Measurements from ENCODE around the gene NMBR.
A peak's percentile ranks its signal among the peaks of the same experiment; 100 is the strongest.
"Not testable (repeated sequence)": the region's sequence is repeated elsewhere in the genome, so short reads cannot be mapped to it uniquely, and the experiment has no call there.

Gene NMBR

DNA sequence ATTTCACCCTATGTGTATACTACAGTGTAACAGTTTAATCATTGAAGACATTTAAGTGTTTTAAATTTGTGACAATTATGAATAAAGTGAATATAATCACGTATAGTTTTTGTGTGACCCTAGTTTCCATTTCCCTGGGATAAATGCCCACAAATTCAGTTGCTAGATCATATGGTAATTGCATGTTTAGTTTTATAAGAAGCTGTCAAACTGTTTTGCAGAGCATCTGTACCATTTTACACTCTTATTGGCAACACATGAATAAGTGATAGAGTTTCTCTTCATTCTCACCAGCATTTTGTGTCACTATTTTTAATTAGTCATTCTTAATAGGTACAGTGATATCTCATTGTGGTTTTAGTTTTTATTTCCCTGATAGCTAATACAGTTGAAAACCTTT lies 7.4 kb upstream of the NMBR start:
- no peak for DNase-seq (ENCODE audit: low spot score)

DNA sequence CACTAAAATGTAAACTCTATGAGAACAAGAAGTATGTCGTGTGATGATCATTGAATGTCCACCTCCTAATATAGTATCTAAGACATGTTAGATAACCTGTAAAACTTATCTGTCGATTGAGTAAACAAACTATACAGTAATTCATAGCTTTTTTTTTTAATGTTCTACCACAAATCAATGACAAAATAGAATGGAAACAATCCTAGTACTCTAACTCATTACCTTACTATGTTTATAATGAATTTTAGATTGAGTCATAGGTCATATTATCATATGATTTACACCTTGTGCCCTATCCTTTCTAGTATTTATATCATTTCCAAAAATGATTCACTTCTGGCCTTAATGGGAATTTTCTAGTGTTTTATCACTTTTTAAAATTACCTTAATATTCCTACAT lies 6.3 kb upstream of the NMBR start:
- DNase-seq (ENCODE audit: low spot score) = no peak

DNA sequence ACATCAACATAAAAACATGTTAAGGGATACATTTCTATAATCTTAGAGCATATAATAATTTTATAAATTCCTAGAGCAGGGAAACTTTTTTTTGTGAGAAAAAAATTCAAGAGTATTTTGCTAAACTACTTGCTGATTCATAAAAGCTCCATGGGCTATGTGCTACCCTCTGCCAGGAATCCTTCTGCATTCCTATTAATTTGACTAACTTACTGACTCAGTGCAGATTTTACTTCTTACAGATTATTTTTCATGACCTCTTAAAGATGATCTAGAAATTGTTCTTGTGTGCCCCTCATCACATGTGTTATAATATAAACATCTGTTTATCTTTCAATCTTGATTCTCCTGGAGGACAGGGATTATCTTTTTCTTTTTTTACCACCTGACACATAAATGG lies 5.8 kb upstream of the NMBR start:
- no peak for DNase-seq (ENCODE audit: low spot score)

DNA sequence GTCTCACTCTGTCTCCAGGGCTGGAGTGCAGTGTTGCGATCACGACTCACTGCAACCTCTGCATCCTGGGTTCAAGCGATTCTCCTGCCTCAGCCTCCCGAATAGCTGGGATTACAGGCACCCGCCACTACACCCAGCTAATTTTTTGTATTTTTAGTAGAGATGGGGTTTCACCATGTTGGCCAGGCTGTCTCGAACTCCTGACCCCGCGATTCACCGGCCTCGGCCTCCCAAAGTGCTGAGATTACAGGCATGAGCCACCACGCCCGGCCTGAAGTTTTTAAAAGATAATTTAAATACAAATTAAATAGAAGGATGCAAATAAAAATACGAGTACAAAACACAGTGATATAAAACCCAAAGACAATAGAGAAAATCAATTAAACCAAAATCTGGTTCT lies 5.4 kb downstream of the NMBR start:
- not testable (repeated sequence) for DNase-seq (ENCODE audit: low spot score)

DNA sequence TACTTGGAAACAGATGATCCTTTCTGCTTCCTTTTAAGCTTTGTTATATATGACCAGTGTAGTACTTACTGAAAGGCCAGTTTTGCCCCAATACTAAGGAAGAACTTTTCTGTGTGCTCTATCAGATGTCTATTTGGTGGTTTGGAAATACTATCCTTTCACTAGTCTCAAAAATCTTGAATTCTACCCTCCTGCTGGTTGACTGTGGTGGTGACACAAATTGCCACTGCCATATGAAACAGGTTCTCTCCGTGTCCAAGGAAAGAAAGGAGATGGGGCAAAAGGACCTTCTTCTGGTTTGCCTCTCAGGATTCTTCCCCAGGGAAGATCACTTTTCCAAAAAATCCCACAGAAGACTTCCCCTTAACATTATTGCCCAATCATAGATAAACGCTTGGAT lies 8.0 kb downstream of the NMBR start:
- DNase-seq (ENCODE audit: low spot score) = no peak

DNA sequence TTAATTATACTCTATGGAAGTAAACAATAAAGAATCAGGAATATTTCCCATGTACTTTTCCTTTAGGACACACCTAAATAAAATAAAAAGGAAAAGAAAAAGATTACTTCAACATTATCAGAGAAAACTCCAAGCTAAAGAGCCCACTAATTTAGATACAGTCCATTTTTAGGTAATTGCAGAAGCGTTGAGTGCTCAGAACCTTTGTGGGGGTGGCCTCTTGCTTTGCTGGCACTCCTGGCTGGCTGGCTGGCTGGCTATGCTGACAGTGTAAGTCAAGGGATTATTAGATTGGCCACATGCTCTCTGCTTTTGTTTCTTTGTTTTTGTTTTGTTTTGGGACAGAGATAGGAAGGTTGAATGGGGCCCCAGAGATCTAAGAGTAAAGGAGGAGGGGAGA lies 14.3 kb downstream of the NMBR start, which contains the start of gene GJE1:
Gene GJE1, plus strand, starts transcription at position 301 of the 400 bp plus-strand sequence. CDS start 234 bp downstream, outside the sequence.
- DNase-seq (ENCODE audit: low spot score) = no peak

DNA sequence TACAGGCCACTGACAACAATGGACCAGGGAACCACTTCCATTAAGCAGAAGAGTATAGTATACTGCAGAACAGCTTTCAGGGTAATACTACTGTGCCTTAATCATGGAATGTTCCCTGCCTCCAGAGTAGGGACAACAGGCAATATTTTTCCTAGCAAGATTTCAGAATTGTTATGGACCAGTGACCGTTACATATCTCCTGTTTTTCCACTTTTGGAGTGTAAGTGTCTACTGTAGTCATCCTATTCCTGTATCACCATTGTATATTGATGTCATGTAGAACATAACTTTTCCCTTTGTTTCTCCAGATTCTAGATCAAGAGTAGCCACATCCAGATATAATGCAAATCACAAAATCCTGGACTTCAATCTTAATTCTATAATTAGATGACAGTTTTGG lies 16.1 kb downstream of the NMBR start:
- no peak for DNase-seq (ENCODE audit: low spot score)

DNA sequence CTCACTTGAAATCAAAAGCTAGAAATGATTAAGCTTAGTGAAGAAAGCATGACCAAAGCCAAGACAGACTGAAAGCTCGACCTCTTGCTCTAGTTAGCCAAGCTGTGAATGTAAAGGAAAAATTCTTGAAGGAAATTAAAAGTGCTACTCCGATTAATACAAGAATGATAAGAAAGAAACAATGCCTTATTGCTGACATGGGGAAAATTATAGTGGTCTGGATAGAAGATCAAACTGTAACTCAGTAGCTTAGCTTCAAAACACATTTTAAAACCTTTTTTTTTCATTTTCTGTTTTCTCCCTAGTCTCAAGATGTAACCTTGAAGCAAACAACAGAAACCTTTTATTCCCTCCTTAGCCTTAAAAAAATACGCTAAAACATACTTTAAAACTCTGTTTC lies 25.6 kb downstream of the NMBR start:
- DNase-seq (ENCODE audit: low spot score) = no peak

DNA sequence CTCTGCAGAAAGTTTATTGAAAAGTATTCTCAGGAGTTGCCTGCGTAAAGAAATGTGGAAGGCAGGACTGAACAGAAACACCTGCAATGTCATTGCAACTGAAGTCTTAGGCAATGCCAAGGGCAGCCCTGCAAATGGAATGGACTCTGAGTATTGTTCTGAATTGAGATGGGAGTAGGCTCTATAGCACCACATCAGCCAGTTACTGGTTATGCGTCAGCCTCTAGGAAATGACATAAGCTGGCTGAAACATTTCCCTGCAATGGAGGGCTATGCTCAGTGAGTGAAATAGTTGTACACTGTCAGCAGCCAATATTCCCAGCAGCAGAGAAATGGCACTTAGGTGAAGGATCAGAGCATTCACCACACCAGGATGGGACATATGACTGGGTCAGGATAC lies 28.0 kb downstream of the NMBR start:
- DNase-seq (ENCODE audit: low spot score) = no peak

DNA sequence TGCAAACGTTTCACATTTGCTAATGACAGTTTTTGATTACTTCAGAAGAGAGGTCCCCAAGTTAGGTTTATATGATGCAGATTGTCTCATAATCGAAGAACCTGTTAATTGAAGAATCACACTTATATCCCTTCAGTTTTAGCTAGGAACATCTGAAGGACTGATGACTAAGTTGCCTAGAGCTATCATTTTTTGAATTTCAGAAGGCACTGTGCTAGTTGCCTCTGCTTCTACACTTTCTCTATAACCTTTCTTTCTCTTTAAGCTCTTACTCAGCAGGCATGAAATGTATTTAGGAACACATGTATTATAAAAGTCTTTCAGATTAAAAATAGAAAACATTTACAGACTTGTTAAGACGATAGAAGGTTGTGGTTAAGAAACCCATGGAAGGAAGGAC lies 28.6 kb downstream of the NMBR start:
- DNase-seq (ENCODE audit: low spot score) = no peak

DNA sequence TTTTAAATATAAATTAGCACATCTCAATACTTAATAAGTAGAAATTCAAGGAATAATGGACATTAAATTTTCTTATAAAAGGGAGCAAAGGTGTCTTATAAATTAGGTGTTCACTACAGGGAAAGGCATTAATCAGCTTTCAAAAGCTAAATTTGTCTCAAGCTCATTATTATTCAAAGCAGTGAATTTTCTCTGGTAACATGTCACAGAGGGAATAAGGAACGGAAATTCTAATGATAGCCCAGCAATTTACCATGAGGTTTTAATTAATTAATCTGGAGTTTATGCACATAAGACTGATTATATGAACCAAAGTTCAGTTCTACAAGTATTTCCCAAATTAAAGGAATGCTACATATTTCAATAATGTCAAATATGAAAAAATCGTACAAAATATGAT lies 29.6 kb downstream of the NMBR start:
- no peak for DNase-seq (ENCODE audit: low spot score)

DNA sequence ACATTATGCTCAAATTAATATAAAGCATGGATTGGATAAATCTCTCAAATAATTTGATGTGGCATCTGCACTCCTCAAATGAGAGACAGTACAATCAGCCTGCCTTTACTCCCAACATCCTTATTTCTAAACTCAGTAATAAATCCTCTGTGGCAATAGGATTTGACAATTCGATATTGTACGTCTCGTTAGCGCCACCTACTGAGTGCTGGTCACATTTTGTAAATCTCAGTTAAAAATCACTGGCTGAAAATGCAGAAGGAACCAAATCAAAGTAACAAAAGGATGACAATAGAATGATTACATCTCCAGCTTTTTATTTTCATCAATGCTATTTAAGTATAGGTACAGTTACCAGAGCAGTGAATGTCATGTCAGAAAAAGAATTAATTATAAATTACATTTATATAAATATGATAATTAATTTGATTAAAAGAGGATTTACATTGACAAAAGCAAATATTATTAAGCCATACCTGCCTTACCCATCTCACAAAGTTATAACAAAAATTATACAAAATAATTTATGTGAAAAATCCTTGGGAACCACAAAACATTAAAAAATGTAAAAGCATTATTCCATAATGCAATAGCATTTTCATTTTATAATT lies 34.4 kb downstream of the NMBR start:
- peak; percentile 71 for DNase-seq (ENCODE audit: low spot score)

DNA sequence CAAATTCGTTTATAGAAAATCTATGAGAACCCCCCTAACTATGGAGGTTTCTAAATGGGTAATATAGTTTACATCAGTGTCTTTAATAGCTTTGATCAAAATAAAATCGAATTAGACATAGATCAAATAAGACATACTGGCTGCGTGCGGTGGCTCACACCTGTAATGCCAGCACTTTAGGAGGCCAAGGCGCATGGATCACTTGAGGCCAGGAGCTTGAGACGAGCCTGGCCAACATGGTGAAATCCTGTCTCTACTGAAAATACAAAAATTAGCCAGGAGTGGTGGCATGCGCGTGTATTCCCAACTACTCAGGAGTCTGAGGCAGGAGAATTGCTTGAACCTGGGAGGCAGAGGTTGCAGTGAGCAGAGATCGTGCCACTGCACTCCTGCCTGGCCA lies 36.1 kb downstream of the NMBR start:
- not testable (repeated sequence) for DNase-seq (ENCODE audit: low spot score)

DNA sequence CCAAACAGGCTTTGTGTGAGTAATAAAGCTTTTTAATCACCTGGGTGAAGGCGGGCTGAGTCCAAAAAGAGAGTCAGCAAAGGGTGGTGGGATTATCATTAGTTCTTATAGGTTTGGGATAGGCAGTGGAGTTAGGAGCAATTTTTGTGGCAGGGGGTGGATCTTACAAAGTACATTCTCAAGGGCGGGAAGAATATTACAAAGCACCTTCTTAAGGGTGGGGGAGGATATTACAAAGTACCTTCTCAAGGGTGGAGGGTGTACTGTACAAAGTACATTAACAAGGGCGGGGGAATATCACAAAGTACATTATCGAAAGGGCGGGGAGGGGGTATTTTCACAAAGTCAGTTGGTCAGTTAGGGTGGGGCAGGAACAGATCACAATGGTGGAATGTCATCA lies 42.1 kb downstream of the NMBR start:
- DNase-seq (ENCODE audit: low spot score) = not testable (repeated sequence)

DNA sequence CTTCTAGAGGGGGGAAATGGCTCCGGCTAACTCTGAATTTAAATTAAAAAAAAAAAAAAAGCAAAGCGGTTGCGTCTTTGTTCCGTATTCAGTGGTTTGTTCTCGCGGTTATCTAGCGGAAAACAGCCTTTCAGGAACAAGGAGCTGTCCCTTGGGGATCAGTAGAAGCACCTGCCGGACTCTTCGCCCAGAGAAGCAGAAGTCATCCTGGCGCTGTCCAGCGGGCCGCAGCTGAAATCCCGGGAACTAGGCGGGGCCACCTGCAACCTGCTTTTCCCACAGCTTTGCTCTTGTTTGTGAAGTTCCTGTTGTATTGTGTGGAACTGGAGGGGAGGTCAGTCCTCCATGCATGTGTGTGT lies 58.1 kb downstream of the NMBR start:
- no peak for DNase-seq (ENCODE audit: low spot score)

DNA sequence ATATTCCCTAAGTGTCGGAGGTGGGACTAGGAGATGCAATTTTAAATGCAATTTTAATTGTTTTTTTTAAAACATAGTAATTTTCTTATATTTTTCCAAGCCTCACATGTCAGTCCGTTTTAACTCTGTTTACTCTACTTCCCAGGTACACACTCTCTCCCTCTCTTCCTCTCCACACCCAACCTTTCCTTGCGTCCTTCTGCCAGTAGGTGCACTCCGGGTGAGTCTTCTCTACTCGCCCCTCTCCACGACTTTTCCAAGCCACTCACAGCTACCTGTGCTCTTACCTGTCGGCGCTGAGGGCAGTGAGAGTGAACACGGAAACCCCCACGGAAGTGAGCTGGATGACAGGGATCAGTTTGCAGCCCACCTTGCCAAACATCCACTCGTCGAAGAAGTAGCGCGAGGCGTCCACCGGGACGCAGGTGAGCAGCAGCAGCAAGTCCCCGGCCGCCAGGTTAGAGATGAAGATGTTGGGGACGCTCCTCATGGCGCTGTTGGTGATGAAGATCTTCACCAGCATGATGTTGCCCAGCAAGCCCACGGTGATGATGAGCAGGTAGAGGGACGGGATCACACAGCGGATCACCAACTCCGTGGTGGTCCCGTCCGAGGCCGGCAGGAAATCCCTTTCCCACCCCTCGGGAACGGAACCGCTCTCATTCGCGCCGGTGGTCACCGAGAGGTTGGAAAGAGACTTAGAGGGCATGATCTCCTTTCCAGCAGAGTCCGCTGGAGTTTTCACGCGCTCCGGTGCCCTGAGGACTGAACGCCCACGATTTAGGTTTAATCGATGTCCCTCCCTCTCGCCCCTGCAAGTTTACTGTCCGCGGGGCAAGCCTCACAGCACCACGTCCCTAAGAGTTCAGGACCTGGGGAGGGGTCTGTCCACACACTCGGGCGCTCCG lies 58.7 kb downstream of the NMBR start:
- DNase-seq (ENCODE audit: low spot score) = no peak

DNA sequence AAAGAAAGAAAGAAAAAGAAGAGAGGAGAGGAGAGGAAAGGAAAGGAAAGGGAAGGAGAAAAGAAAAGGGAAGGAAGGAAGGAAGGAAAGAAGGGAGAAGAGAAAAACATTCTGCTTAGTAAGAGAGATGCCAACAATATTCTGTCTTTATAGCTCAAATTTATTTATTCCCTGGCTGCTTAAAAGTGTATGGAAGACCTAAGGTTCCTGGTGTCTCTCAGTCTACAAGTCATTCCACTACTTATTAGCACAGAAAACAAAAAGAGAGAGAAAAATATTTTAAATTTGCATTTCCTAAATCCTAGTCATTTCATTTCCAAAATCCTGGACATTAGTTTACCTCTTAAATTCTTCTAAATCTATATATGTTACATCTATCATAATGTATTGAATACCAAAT lies 67.8 kb downstream of the NMBR start:
- no peak for DNase-seq (ENCODE audit: low spot score)

DNA sequence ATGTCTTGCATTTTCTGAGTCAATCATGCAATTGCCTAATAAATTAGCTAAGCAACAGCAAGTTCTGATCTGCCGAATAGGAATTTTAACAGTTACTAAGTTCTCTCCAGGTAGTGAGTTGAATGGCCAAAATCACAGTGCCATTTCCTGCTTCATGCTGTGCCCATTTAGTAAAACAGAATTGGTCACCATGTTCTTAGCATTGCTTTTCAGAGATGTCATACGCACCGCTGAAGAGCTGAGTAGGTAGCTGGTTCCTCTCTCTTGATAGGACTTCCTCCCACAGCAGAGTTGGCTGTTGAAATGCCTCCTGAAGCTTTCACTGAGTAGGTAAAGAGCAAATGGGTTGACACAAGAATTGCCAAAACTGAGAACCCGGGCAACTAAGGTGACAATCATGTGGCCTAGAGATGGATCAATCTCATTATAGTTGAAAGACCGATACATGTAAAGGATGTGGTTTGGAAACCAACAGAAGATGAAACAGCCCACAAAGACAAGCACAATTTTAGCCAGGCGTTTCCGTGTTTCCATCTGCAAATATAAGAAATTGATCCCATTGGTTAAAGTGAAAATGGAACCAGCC lies 71.3 kb downstream of the NMBR start:
- no peak for DNase-seq (ENCODE audit: low spot score)

DNA sequence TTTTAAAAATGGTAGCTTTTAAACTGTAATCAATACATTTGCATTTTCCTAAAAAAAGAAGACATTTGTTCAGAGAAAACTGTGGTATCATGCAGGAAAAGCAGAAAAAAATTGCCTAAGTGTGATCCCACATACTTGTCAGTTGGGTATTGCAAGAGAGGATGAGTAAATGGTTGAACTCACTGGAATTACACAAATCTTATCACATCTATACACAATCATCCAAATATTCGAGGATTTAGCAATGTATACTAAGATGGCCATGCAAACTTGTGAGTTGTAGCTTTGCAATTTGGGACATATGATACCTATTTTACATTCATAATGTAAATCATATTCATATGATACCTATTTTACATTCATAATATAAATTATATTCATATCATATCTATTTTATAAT lies 72.4 kb downstream of the NMBR start:
- no peak for DNase-seq (ENCODE audit: low spot score)

DNA sequence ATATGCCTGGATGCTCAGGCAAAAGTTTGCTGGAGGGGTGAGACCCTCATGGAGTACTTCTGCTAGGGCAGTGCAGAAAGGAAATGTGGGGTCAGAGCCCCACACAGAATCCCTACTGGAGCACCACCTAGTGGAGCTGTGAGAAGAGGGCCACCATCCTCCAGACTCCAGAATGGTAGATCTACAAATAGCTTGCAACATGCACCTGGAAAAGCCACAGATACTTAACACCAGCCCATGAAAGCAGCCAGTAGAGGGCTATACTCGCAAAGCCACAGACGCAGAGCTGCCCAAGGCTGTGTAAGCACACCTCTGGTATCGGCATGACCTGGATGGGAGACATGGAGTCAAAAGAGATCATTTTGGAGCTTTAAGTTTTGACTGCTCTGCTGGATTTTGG lies 74.9 kb downstream of the NMBR start:
- no peak for DNase-seq (ENCODE audit: low spot score)

DNA sequence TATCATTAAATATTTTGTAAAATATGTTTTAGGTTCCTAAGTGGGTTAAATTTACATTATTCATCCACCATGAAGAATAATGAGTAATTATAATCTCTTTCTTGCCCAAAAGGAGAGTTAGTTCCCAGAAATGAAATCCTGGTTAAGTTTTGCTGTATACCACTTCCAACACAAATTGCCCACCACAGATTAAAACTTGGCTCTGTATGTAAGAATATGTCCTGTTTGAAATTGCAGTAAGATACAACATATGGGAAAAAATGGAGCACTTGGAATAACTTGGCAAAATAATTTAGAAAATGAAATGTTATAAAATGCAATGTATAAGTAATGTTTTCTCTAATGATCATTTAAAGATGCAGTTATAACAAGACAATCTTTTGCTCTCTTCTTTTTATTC lies 78.5 kb downstream of the NMBR start:
- no peak for DNase-seq (ENCODE audit: low spot score)

DNA sequence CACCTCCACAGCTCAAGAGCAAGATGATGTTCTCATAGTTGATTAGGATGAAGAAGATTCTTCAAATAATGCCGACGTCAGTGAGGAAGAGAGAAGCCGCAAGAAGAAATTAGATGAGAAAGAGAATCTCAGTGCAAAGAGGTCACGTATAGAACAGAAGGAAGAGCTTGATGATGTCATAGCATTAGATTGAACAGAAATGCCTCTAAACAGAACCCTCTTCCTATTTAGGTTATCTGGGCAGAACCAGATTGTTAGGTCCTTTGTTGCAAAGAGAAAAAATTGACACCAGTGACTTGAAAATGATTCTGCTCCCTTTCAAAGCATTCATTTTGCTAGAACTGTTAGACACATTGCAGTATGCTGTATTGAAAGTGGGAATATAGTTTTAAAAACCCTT lies 84.1 kb downstream of the NMBR start:
- not testable (repeated sequence) for DNase-seq (ENCODE audit: low spot score)

DNA sequence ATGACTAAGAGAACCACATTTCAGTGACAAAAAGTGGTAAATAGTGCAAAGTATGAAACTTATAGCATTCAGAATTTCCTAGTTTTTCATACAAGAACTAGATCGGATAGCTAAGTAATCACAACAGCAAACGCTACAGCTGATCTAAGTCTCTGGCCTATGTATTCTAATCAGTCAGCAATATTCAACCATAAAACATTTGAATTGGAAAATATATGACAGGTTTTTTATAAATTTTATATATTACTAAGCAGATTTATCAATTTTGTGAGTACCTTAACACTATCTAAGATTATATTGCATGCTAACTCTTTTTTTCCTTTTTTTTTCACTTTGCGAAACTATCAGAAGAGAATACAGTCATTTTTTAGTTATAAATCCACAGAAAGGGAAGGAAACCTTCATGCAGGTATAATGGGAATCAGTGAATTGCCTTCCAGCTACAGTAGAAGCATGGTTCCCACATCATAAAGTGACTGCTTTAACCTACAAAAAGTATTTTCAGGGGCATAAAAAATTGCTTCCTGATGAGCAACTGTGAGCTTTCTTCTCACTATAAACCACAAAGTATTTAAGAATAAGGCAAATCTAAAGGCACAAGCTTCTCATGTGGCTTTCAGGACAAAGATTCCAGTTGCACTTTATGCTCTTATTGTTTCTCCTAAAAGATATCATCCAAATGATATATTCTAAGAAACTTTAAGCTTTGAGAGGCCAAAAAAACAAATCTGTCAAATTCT lies 88.2 kb downstream of the NMBR start:
- no peak for DNase-seq (ENCODE audit: low spot score)

Measured in CD4-positive, alpha-beta T cell treated with Interleukin-15 for 4 hours (primary cell).